HEK293T (cell line): ENCODE measurements around the gene TNIK.

Source experiments
- ARNT ChIP-seq: fragments of 450-650 bp; IDR thresholded peaks from 2 replicates; pipeline ENCODE4 v1.6.1; 2017; ENCODE audit warnings: mild to moderate bottlenecking
- BHLHE40 ChIP-seq: fragments of 450-650 bp; IDR thresholded peaks from 2 replicates; pipeline ENCODE4 v1.6.1; 2016; ENCODE audit warnings: mild to moderate bottlenecking, moderate library complexity, borderline replicate concordance
- SP1 ChIP-seq: fragments of 450-650 bp; IDR thresholded peaks from 2 replicates; pipeline ENCODE4 v1.6.1; 2017
- SUZ12 ChIP-seq: fragments of 450-650 bp; IDR thresholded peaks from 2 replicates; pipeline ENCODE4 v1.6.1; 2016; ENCODE audit warnings: mild to moderate bottlenecking

DNA sequence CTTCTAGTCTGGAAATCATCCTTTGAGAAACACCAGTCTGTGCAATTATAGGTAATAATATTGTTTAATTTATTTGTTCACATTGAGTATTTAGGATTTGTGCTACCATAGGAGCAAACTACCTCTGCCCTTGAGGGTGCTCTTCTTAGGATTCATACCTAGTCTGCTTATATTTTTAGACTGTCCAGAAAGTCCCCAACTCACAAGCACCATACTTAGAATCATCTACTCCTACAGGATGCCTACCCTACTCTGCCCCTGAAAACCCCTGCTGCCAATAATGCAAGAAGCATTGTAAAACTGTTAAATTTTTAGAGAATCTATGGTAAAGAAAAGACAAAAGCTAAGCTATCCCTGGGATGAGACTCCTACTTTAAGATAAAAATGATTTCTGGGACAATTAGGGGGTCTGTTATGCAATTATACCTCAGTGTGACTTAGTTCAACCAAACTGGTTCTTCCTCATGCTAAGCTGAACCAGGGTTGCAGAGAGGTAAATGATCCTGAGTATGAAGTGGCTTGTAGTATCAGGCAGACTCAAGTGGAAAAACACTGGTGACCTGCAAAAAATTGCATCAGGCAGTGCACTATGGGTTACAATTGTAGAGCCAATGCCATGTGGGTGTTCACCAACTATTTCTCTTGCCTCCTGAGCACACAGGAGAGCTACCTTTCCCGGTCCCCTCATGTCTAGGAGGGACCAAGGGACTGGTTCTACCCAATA lies 133.3 kb downstream of the TNIK start:
- TF ChIP-seq ARNT (no peak), SUZ12 (no peak), BHLHE40 (no peak), SP1 (no peak)
